ENCODE data around the gene DAO. TPM values are rescaled to one million over a fixed set of nuclear protein-coding genes. Genes with fewer than 3 reads are reported as not detected.

Gene DAO
- total RNA-seq, 1 experiment from 2014 or later = not detected

DNA sequence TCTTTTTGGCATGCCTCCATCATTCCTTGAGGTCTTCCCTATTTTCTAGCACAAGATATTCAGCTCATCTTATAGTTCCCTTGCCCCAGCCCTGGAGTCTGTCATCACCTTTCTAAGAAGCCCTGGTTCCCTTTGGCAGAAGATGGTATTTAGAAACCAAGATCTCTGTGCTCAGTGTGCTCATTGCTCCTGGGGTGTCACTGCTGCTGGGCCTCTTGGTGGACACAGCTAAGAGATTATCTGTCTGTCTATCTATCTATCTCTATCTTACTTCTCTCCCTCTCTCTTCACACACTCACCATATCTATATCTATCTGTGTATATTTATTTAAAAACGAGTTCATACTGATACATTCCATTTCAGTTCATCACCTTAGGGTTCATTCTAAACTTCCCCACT is 67.2 kb downstream of the DAO start:
- CTCF ChIA-PET = no interaction called here

DNA sequence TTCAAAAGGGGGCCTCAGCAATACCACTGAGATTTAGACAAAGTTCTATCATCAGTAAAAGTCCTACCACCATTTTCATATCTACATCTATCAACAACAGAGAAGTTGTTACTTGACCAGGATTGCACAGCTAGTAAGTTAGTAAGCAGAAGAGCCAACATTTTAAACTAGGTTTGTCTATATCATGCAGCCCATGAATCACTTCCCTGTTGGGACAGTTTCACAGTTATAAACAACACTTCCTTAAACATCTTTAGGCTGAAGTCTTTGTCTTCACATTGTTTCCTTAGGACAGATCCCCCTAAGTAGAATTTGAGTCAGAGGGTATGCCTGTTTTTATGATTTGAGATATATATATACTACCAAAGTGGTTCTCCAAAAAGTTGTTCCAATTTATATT is 68.5 kb downstream of the DAO start:
- BruUV-seq (replicated peaks) = no TSS peak
- Histone ChIP-seq H3K27ac (ENCODE audit: low read depth, low read length, poor library complexity, severe bottlenecking) (no peak overlapping the region), H3K36me3 (ENCODE audit: insufficient read depth, low read length, poor library complexity, severe bottlenecking) (no peaks in the 10 kb centered on the region), H3K4me1 (ENCODE audit: insufficient read depth, low read length, poor library complexity, severe bottlenecking) (no peaks in the 10 kb centered on the region), H3K4me3 (ENCODE audit: low read depth, low read length, poor library complexity, severe bottlenecking) (no peak overlapping the region), H3K9me3 (ENCODE audit: low read depth, low read length, poor library complexity, severe bottlenecking) (peaks cover 4% of the 10 kb centered on the region), H3K27me3 (replicated peaks; ENCODE audit: insufficient read depth, low read depth, low read length, poor library complexity) (no peaks in the 10 kb centered on the region)
- no peak for TF ChIP-seq EZH2 (IDR thresholded peaks at IDR 0.05; ENCODE audit: borderline replicate concordance, low read depth, low read length, poor library complexity, severe bottlenecking)
- TF ChIP-seq, protein P1, sequence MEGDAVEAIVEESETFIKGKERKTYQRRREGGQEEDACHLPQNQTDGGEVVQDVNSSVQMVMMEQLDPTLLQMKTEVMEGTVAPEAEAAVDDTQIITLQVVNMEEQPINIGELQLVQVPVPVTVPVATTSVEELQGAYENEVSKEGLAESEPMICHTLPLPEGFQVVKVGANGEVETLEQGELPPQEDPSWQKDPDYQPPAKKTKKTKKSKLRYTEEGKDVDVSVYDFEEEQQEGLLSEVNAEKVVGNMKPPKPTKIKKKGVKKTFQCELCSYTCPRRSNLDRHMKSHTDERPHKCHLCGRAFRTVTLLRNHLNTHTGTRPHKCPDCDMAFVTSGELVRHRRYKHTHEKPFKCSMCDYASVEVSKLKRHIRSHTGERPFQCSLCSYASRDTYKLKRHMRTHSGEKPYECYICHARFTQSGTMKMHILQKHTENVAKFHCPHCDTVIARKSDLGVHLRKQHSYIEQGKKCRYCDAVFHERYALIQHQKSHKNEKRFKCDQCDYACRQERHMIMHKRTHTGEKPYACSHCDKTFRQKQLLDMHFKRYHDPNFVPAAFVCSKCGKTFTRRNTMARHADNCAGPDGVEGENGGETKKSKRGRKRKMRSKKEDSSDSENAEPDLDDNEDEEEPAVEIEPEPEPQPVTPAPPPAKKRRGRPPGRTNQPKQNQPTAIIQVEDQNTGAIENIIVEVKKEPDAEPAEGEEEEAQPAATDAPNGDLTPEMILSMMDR (conservative IDR thresholded peaks at IDR 0.05; ENCODE audit: low read depth, low read length) = no peak
- ChIA-PET CTCF (no interaction called here), POLR2A (ENCODE audit: low non-redundant PET) (no interaction called here)
- no peak for DNase-seq (ENCODE audit: low spot score)
- intact Hi-C loops (cut with micrococcal nuclease; ENCODE audit: unreplicated experiment) = loop anchor here (5.0 kb wide), 1 partner anchor 281 kb away; no protein-coding TSS in a partner anchor

More for the DNA sequence above, 67.2 kb downstream of the DAO start:
- POLR2A ChIA-PET (ENCODE audit: low non-redundant PET) = no interaction called here
- Histone ChIP-seq H3K27ac (ENCODE audit: low read depth, low read length, poor library complexity, severe bottlenecking) (no peak overlapping the region), H3K9me3 (ENCODE audit: low read depth, low read length, poor library complexity, severe bottlenecking) (peaks cover 4% of the 10 kb centered on the region), H3K4me1 (ENCODE audit: insufficient read depth, low read length, poor library complexity, severe bottlenecking) (no peaks in the 10 kb centered on the region), H3K4me3 (ENCODE audit: low read depth, low read length, poor library complexity, severe bottlenecking) (no peak overlapping the region), H3K27me3 (replicated peaks; ENCODE audit: insufficient read depth, low read depth, low read length, poor library complexity) (no peaks in the 10 kb centered on the region), H3K36me3 (ENCODE audit: insufficient read depth, low read length, poor library complexity, severe bottlenecking) (no peaks in the 10 kb centered on the region)
- TF ChIP-seq, protein P1 (conservative IDR thresholded peaks at IDR 0.05; ENCODE audit: low read depth, low read length) = no peak
- TF ChIP-seq EZH2 (IDR thresholded peaks at IDR 0.05; ENCODE audit: borderline replicate concordance, low read depth, low read length, poor library complexity, severe bottlenecking) = no peak
- intact Hi-C loops (cut with micrococcal nuclease; ENCODE audit: unreplicated experiment) = loop anchor here (5.0 kb wide), 1 partner anchor 280 kb away; no protein-coding TSS in a partner anchor
- no TSS peak for BruUV-seq (replicated peaks)
- DNase-seq (ENCODE audit: low spot score) = no peak

DNA sequence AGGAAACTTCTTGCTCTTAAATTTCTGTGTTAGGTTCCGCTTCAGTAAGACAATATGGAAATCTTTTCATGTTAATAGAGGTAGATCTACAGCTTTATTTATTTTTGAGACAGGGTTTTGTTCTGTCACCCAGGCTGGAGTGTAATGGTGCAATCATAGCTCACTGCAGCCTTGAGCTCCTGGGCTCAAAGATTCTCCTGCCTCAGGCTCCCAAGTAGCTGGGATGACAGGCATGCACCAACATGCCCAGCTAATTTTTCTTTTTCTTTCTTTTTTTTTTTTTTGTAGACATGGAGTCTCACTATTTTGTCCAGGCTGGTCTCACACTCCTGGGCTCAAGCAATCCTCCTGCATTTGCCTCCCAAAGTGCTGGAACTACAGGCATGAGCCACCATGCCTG is 70.1 kb downstream of the DAO start:
- TF ChIP-seq, protein P1 (conservative IDR thresholded peaks at IDR 0.05; ENCODE audit: low read depth, low read length) = no peak
- TF ChIP-seq EZH2 (IDR thresholded peaks at IDR 0.05; ENCODE audit: borderline replicate concordance, low read depth, low read length, poor library complexity, severe bottlenecking) = no peak
- no TSS peak for BruUV-seq (replicated peaks)
- Histone ChIP-seq H3K9me3 (ENCODE audit: low read depth, low read length, poor library complexity, severe bottlenecking) (peaks cover 4% of the 10 kb centered on the region), H3K36me3 (ENCODE audit: insufficient read depth, low read length, poor library complexity, severe bottlenecking) (no peaks in the 10 kb centered on the region), H3K27me3 (replicated peaks; ENCODE audit: insufficient read depth, low read depth, low read length, poor library complexity) (no peaks in the 10 kb centered on the region), H3K27ac (ENCODE audit: low read depth, low read length, poor library complexity, severe bottlenecking) (no peak overlapping the region), H3K4me3 (ENCODE audit: low read depth, low read length, poor library complexity, severe bottlenecking) (no peak overlapping the region), H3K4me1 (ENCODE audit: insufficient read depth, low read length, poor library complexity, severe bottlenecking) (peaks cover under 1% of the 10 kb centered on the region)
- CTCF ChIA-PET = no interaction called here
- POLR2A ChIA-PET (ENCODE audit: low non-redundant PET) = no interaction called here
- DNase-seq (ENCODE audit: low spot score) = no peak
- intact Hi-C loops (cut with micrococcal nuclease; ENCODE audit: unreplicated experiment) = loop anchor here (5.0 to 10.0 kb wide), 4 partner anchors 145 to 388 kb away; partner anchors contain the start of genes ALKBH2, ISCU, SART3 and UNG

Small RNA genes lying within 50 kb of the gene (microRNA-seq; reads per million reads assigned to microRNA genes)
- gene MIR619 = not detected

Other genes with a start within 250 kb of the DAO start
- gene SELPLG, start 246.2 kb upstream of the DAO start, total RNA-seq (2021) = 0.34 and 0.35 TPM in 2 replicates
- 206 and 208 TPM in 2 replicates for gene CORO1C, start 148.6 kb upstream of the DAO start, total RNA-seq (2021)
- gene SSH1, start 22.5 kb upstream of the DAO start, total RNA-seq (2021) = 36.1 and 39.0 TPM in 2 replicates
- not detected in 2 replicates for gene SVOP, start 141.0 kb downstream of the DAO start, total RNA-seq (2021)
- gene USP30, start 172.5 kb downstream of the DAO start, total RNA-seq (2021) = 11.7 and 12.4 TPM in 2 replicates
- gene ALKBH2, start 213.4 kb downstream of the DAO start, total RNA-seq (2021) = 40.6 and 44.5 TPM in 2 replicates
- gene UNG, start 217.5 kb downstream of the DAO start, total RNA-seq (2021) = 53.2 and 58.5 TPM in 2 replicates
- gene ACACB, start 236.5 kb downstream of the DAO start, total RNA-seq (2021) = 8.2 and 10.1 TPM in 2 replicates